ENCODE data around the gene PCDHGA2. TPM values are rescaled to one million over a fixed set of nuclear protein-coding genes. Genes with fewer than 3 reads are reported as not detected.
"Not testable (repeated sequence)": the region's sequence is repeated elsewhere in the genome, so short reads cannot be mapped to it uniquely, and the experiment has no call there.

PCDHGA2 gene
- total and polyA plus RNA-seq, 2 experiments from 2014 or later: 4.3 to 7.3 TPM

DNA sequence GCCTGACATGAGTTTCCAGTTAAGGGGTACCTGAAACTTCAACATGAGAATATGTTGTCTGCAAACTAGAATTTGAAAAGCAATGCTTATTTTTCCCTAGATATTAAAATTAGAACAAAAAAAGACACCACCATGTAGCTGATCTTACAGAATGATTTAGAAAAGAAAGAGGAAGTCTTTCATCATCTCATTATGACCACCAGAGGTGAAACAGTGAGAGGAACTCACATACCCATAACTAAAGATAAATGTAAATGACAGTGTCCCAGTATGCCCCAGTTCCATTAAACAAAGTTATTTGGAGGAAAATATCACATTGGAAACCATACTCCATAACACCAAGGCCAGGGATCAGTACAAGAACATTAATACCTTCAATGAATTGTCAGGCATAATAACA lies 24.8 kb upstream of the PCDHGA2 start:
- TF ChIP-seq EZH2phosphoT487 (IDR thresholded peaks at IDR 0.05; ENCODE audit: insufficient read depth, low read depth) (no peak), EZH2 (IDR thresholded peaks at IDR 0.05; ENCODE audit: insufficient read depth, poor library complexity, severe bottlenecking) (no peak)
- H3K4me3 ChIP-seq: no peak overlapping the region
- no peaks in the 10 kb centered on the region for H3K4me1 ChIP-seq (ENCODE audit: insufficient read depth)
- H3K36me3 ChIP-seq (ENCODE audit: low read depth): peaks cover 51% of the 10 kb centered on the region
- no peak for DNase-seq
- H3K27ac ChIP-seq: no peak overlapping the region
- no peaks in the 10 kb centered on the region for H4K20me1 ChIP-seq (ENCODE audit: insufficient read depth)
- H3K9ac ChIP-seq: no peak overlapping the region
- H3K79me2 ChIP-seq (ENCODE audit: insufficient read depth): peaks cover 96% of the 10 kb centered on the region
- H2AFZ ChIP-seq: no peak overlapping the region
- peaks cover 12% of the 10 kb centered on the region; the same call in 1 of the 2 replicates for H3F3A ChIP-seq (ENCODE audit: insufficient read depth)
- H3K4me2 ChIP-seq (ENCODE audit: unreplicated experiment): no peak overlapping the region
- in situ Hi-C loops (cut with MboI): no loop called here
- H3K9me2 ChIP-seq (ENCODE audit: insufficient read depth): no peaks in the 10 kb centered on the region
- peaks cover 6% of the 10 kb centered on the region for H3K9me3 ChIP-seq (ENCODE audit: low read depth)
- no peaks in the 10 kb centered on the region for H3K27me3 ChIP-seq (replicated peaks; ENCODE audit: insufficient read depth)

DNA sequence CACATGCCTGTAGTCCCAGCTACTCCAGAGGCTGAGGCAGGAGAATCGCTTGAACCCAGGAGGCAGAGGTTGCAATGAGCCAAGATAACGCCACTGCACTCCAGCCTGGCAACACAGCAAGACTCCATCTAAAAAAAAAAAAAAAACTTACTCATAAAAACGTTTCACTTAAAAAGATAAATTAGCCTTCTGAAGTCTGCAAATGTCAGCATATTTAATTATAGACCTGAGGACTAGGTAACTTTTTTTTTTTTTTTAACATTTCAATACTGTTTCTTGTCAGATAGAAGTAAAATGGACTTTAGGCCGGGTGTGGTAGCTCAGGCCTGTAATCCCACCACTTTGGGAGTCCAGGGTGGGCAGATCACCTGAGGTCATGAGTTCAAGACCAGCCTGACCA lies 21.6 kb upstream of the PCDHGA2 start:
- peaks cover 81% of the 10 kb centered on the region for H3K79me2 ChIP-seq (ENCODE audit: insufficient read depth)
- H3K9me2 ChIP-seq (ENCODE audit: insufficient read depth); in situ Hi-C loops (cut with MboI): not testable (repeated sequence)

DNA sequence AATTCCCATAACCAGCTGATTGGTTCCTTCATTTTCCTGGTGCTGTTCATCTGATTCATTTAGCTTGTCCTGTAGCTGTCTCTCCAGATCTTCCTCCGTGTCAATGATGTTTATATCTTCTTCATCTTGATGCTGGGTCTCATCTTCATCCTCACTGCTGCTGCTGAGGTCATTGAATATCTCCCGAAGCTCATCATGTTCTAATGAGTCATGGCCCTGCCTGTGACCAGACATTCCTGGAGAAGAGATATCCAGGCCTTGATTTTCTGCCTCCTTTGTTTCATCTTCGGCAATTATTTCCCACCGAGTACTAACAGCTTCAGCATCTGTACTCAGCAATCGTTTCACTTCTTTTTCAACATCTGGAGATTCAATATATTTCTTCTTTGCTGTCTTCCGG lies 19.4 kb upstream of the PCDHGA2 start:
- H3K27ac ChIP-seq: no peak overlapping the region
- H3K4me2 ChIP-seq (ENCODE audit: unreplicated experiment): peak overlapping the region; percentile 95
- H3K9ac ChIP-seq: no peak overlapping the region
- H3K79me2 ChIP-seq (ENCODE audit: insufficient read depth): peaks cover 59% of the 10 kb centered on the region
- H3K27me3 ChIP-seq (replicated peaks; ENCODE audit: insufficient read depth): no peaks in the 10 kb centered on the region
- WGBS, 2 experiments (ENCODE audit: low coverage in 1 of 2, low lambda C conversion rate in 2 of 2, missing lambda C conversion rate in 2 of 2): 94 to 97% methylated on average over 6 of the region's 6 CpGs
- H4K20me1 ChIP-seq (ENCODE audit: insufficient read depth): peaks cover 8% of the 10 kb centered on the region; the same call in 1 of the 2 replicates
- peaks cover 31% of the 10 kb centered on the region for H3F3A ChIP-seq (ENCODE audit: insufficient read depth)
- no peaks in the 10 kb centered on the region for H3K4me1 ChIP-seq (ENCODE audit: insufficient read depth)
- H3K4me3 ChIP-seq: peak overlapping the region; percentile 78
- H3K36me3 ChIP-seq (ENCODE audit: low read depth): peaks cover 54% of the 10 kb centered on the region
- peak; percentile 18 for DNase-seq
- in situ Hi-C loops (cut with MboI): no loop called here
- TF ChIP-seq EZH2 (IDR thresholded peaks at IDR 0.05; ENCODE audit: insufficient read depth, poor library complexity, severe bottlenecking) (no peak), EZH2phosphoT487 (IDR thresholded peaks at IDR 0.05; ENCODE audit: insufficient read depth, low read depth) (no peak)
- peaks cover 7% of the 10 kb centered on the region for H3K9me3 ChIP-seq (ENCODE audit: low read depth)
- no peaks in the 10 kb centered on the region for H3K9me2 ChIP-seq (ENCODE audit: insufficient read depth)
- H2AFZ ChIP-seq: no peak overlapping the region

More for the DNA sequence above, 21.6 kb upstream of the PCDHGA2 start:
- DNase-seq; H4K20me1 ChIP-seq (ENCODE audit: insufficient read depth); H3K27me3 ChIP-seq (replicated peaks; ENCODE audit: insufficient read depth); H2AFZ ChIP-seq; H3K27ac ChIP-seq; H3K4me1 ChIP-seq (ENCODE audit: insufficient read depth); H3K9ac ChIP-seq; H3K4me2 ChIP-seq (ENCODE audit: unreplicated experiment); H3K9me3 ChIP-seq (ENCODE audit: low read depth); H3K4me3 ChIP-seq: not testable (repeated sequence)
- Histone ChIP-seq H3K36me3 (ENCODE audit: low read depth) (peaks cover 61% of the 10 kb centered on the region), H3F3A (ENCODE audit: insufficient read depth) (peaks cover 31% of the 10 kb centered on the region)
- WGBS, 2 experiments (ENCODE audit: low coverage in 1 of 2, low lambda C conversion rate in 2 of 2, missing lambda C conversion rate in 2 of 2): 86 to 91% methylated on average over 4 of the region's 4 CpGs

DNA sequence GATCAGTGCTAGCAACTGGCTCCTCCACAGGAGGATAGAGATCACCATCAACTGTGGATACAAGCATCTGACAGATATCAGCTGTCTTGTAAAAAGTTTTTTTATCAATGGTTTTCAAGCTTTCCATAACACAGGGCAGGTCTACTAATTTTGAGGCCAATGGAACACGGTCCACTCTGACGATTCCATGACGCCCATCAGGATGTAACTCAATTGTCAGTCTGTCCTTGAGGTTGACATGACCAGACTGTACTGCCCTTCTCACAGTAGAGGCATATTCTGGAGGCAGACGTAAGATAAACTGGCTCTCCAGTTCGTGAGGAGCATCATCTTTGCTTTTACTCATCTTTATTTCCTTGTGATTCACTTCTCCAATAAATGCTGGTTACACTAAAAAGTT lies 18.9 kb upstream of the PCDHGA2 start:
- H4K20me1 ChIP-seq (ENCODE audit: insufficient read depth): peaks cover 8% of the 10 kb centered on the region; the same call in 1 of the 2 replicates
- H3K27me3 ChIP-seq (replicated peaks; ENCODE audit: insufficient read depth): no peaks in the 10 kb centered on the region
- H3K4me1 ChIP-seq (ENCODE audit: insufficient read depth): no peaks in the 10 kb centered on the region
- H3K9ac ChIP-seq: peak overlapping the region; percentile 91
- peak overlapping the region; percentile 92; the same call in 1 of the 2 replicates for H3K27ac ChIP-seq
- peaks cover 54% of the 10 kb centered on the region for H3K79me2 ChIP-seq (ENCODE audit: insufficient read depth)
- in situ Hi-C loops (cut with MboI): no loop called here
- DNase-seq: no peak
- H2AFZ ChIP-seq: no peak overlapping the region
- H3K36me3 ChIP-seq (ENCODE audit: low read depth): peaks cover 50% of the 10 kb centered on the region
- no peaks in the 10 kb centered on the region for H3K9me2 ChIP-seq (ENCODE audit: insufficient read depth)
- H3F3A ChIP-seq (ENCODE audit: insufficient read depth): peaks cover 29% of the 10 kb centered on the region
- TF ChIP-seq EZH2phosphoT487 (IDR thresholded peaks at IDR 0.05; ENCODE audit: insufficient read depth, low read depth) (no peak), EZH2 (IDR thresholded peaks at IDR 0.05; ENCODE audit: insufficient read depth, poor library complexity, severe bottlenecking) (no peak)
- peak overlapping the region; percentile 78 for H3K4me3 ChIP-seq
- 66% methylated on average over 5 of the region's 5 CpGs for WGBS, 2 experiments (ENCODE audit: low coverage in 1 of 2, low lambda C conversion rate in 2 of 2, missing lambda C conversion rate in 2 of 2)
- H3K9me3 ChIP-seq (ENCODE audit: low read depth): peaks cover 7% of the 10 kb centered on the region
- peak overlapping the region; percentile 95 for H3K4me2 ChIP-seq (ENCODE audit: unreplicated experiment)

Measured in GM23248 (cell line).